Measurements from ENCODE around the gene UHMK1. TPM values are rescaled to one million over a fixed set of nuclear protein-coding genes. Genes with fewer than 3 reads are reported as not detected.

The UHMK1 gene
- total RNA-seq, 1 donor from 2014 or later, result 21.7 TPM

DNA sequence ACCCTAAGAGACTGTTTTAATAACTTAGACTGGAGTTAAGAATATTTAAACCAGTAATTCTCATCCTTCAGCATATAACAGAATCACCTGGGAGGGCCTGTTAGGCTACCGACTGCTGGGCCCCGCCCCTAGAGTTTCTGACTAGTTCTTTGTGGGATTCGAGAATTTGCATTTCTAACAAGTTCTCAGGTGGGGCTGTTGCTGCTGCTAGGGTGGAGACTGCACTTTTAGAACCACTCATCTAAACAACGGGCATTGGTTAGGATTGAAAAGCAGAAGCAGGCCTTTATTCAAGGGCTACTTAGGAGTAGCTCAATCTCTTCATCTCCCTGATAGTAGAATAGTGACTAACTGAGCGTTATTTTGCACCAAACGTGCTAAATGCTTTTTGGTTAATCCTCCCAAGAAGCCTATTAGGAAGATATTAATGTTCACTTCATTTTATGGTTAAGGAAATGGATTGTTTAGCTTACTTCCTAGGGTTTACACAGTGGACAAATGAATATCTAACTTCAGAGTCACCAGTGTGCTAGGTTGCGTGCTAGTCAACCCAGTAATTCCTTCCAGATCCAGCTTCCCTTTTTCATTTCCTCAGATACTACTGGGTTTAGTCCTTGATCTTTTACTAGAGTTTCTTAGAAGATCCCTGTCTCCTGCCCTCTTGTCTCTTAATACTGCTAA is 32.8 kb downstream of the UHMK1 start:
- Mint-ChIP-seq H3K36me3 (ENCODE audit: low read depth) (peaks cover 5% of the 10 kb centered on the region), H3K9me3 (no peaks in the 10 kb centered on the region), H3K4me3 (no peak overlapping the region), H3K27me3 (ENCODE audit: low read depth) (no peaks in the 10 kb centered on the region), H3K4me1 (no peaks in the 10 kb centered on the region), H3K27ac (ENCODE audit: unreplicated experiment) (no peak overlapping the region)
- no peak for DNase-seq (ENCODE audit: low read depth, low spot score)
- TF ChIP-seq, protein P1, sequence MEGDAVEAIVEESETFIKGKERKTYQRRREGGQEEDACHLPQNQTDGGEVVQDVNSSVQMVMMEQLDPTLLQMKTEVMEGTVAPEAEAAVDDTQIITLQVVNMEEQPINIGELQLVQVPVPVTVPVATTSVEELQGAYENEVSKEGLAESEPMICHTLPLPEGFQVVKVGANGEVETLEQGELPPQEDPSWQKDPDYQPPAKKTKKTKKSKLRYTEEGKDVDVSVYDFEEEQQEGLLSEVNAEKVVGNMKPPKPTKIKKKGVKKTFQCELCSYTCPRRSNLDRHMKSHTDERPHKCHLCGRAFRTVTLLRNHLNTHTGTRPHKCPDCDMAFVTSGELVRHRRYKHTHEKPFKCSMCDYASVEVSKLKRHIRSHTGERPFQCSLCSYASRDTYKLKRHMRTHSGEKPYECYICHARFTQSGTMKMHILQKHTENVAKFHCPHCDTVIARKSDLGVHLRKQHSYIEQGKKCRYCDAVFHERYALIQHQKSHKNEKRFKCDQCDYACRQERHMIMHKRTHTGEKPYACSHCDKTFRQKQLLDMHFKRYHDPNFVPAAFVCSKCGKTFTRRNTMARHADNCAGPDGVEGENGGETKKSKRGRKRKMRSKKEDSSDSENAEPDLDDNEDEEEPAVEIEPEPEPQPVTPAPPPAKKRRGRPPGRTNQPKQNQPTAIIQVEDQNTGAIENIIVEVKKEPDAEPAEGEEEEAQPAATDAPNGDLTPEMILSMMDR (conservative IDR thresholded peaks at IDR 0.05), result no peak

DNA sequence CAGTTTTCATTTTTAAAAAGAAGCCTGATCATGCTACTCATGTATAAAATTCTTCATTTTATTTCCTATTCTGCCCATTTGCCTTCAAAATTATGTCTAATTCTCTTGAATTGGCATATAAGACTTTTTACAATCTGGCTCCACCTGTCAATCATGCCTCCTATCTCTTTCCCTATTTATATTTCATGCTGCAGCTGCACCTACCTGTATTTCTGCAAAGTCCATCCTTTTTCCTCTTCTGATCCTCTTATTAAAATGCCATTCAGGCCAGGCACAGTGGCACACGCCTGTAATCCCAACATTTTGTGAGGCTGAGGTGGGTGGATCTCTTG is 33.3 kb downstream of the UHMK1 start:
- Mint-ChIP-seq H3K4me3 (no peak overlapping the region), H3K27ac (ENCODE audit: unreplicated experiment) (no peak overlapping the region), H3K36me3 (ENCODE audit: low read depth) (peaks cover 6% of the 10 kb centered on the region), H3K9me3 (no peaks in the 10 kb centered on the region), H3K4me1 (no peaks in the 10 kb centered on the region), H3K27me3 (ENCODE audit: low read depth) (no peaks in the 10 kb centered on the region)
- DNase-seq (ENCODE audit: low read depth, low spot score), result no peak
- TF ChIP-seq, protein P1 (conservative IDR thresholded peaks at IDR 0.05), result no peak

DNA sequence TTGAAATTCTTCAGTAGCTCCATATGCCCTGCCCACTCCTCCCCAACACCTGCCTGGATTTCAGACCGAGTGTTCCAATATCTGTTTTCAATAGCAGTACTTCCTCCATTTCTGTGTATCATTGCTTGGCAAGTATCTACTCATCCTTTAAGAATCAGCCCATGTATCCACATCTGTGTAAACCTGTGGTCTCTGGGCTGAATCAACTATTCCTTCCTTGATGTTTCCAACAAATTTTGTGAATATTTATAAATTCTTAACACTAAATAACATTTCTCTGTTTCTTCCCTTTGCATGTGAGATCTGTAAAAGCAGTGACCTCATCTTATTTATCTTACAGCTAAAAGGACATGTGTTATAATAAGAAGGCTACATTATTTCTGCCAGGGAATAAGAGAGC is 37.9 kb downstream of the UHMK1 start:
- peaks cover 6% of the 10 kb centered on the region for H3K36me3 Mint-ChIP-seq (ENCODE audit: low read depth)
- TF ChIP-seq, protein P1 (conservative IDR thresholded peaks at IDR 0.05), result no peak
- H3K27me3 Mint-ChIP-seq (ENCODE audit: low read depth), result no peaks in the 10 kb centered on the region
- no peak overlapping the region for H3K27ac Mint-ChIP-seq (ENCODE audit: unreplicated experiment)
- no peaks in the 10 kb centered on the region for H3K4me1 Mint-ChIP-seq
- no peak overlapping the region for H3K4me3 Mint-ChIP-seq
- H3K9me3 Mint-ChIP-seq, result no peaks in the 10 kb centered on the region
- DNase-seq (ENCODE audit: low read depth, low spot score), result no peak

DNA sequence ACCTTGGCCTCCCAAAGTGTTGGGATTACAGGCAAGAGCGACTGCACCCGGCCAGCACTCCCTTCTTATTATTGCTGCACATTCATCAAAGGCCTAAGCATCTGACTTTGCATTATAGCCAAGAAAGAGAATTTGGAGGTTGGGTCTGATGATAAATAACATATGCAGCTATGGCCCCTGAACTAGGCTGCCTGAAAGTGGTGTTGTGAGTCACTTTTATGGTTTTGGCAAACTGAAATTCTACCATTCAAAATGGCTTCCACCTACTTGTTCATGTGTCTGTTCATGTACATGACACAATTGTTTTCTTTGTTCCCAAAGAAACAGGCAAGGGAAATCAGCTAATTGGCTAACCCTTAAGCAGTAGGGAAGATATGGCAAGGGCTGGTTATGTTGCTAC is 38.9 kb downstream of the UHMK1 start:
- Mint-ChIP-seq H3K27me3 (ENCODE audit: low read depth) (no peaks in the 10 kb centered on the region), H3K36me3 (ENCODE audit: low read depth) (peaks cover 11% of the 10 kb centered on the region), H3K27ac (ENCODE audit: unreplicated experiment) (no peak overlapping the region), H3K9me3 (no peaks in the 10 kb centered on the region), H3K4me1 (no peaks in the 10 kb centered on the region), H3K4me3 (no peak overlapping the region)
- DNase-seq (ENCODE audit: low read depth, low spot score), result no peak
- TF ChIP-seq, protein P1 (conservative IDR thresholded peaks at IDR 0.05), result no peak

DNA sequence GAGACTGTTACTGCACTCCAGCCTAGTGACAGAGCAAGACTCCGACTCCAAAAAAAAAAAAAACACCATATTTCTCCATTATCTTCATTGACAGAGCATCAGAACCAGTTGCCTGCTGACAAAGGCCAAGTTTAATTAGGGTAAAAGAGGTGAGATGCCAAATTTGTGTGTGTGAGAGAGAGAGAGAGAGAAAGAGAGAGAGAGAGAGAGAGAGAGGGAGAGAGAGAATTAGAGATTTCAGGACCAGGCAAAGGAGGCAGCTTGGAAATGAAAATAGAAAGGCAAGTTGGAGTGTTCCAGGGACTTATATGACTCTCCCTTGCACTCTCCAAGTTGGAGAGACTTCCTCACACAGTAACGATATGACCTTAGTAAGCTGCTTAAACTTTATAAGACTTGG is 39.6 kb downstream of the UHMK1 start:
- H3K4me1 Mint-ChIP-seq, result no peaks in the 10 kb centered on the region
- DNase-seq (ENCODE audit: low read depth, low spot score), result no peak
- TF ChIP-seq, protein P1 (conservative IDR thresholded peaks at IDR 0.05), result no peak
- no peak overlapping the region for H3K4me3 Mint-ChIP-seq
- H3K27ac Mint-ChIP-seq (ENCODE audit: unreplicated experiment), result no peak overlapping the region
- peaks cover 12% of the 10 kb centered on the region for H3K36me3 Mint-ChIP-seq (ENCODE audit: low read depth)
- H3K9me3 Mint-ChIP-seq, result no peaks in the 10 kb centered on the region
- no peaks in the 10 kb centered on the region for H3K27me3 Mint-ChIP-seq (ENCODE audit: low read depth)
